HUDEP-2 (cell line): Measurements from ENCODE around the gene DGKB.

Experiments used
- DNase-seq, 76 experiments: peaks; one replicate each; lab custom pipeline; 2025; ENCODE audit not compliant: unreplicated experiment in 76 of 76; lab: John Stamatoyannopoulos, UW

Gene DGKB

DNA sequence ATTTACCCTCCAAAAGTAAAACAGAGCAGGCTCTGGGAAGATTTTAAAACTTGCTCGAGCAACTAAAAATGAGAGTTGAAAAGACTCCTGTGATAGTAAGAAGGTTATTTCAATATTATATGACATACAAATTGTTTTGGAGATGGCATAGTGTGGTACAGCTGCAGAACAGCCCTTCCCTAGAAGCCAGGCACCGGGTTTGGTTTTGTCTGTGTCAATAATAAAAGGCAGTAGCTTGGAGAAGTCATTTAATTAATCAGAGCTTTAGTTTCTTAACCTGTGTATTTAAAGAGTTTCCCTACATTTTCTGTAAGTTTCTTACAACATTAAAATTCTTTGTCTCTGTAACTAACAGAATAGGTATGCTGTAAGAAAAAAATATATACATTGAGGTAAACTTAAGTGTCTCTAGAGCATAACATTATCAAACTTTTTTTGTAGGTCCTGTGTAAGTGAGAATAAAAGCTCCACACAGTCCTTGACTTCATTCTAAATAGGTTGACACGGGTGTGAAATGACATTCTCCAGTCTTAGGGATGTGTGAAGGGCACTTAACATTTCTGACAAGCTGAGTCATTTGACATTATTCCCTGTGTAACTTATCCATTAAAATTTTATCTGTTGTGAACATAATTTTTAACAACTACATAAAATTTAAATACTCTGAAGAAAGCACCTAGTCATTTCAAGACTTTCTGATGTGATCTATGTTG lies 488.1 kb downstream of the DGKB start:
- no peak for DNase-seq

DNA sequence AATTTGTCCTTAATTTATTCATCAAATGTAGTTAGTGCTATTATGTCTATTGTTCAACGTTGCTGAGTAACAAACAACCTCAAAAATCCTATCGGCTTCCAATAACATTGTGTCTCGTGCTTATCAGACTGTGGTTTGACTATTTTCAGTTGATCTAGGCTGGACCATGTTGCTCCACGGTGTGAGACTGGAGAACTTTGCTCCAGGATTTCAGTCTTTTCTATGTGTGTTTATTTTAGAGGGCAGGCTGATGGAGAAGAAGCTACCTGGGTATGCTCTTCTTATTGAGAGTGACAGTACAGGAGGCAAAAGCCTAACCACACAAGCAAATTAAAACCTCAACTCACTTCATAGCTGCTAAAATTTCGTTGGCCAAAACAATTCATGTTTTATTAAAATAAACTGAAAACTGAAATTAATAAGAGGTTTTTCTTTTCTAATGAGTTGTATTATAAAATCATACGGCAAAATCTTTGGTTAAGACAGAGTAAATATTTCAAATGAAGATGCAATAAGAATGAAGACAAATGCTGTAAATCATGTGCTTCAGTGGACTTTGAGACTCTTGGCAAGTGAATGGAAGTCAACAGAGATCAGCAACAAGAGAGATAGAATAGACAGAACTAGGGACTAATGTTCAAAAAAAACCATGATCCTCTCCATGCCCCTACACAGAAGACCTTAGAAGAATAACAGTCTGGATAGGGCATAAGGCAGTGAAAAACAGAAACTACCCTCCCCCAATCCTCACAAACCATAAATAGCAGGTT lies 495.1 kb downstream of the DGKB start:
- DNase-seq = no peak

DNA sequence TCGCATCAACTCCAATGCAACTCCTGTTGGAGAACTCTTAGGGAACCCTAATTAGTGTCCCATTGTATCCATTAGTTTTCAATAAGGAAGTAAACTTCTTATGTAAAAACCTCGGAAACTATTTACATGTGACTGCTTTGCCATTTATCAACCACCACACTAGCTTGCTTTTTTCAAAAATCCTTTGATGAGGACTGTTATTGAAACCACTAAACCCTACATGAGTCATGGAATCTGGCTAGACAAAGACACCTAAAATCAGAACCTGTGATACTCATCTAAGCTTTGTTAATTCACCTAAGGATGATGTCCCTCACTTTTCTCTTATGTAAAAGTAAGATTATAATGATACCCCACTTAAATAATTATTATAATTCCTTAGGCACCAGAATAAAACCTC lies 499.0 kb downstream of the DGKB start:
- DNase-seq = no peak

DNA sequence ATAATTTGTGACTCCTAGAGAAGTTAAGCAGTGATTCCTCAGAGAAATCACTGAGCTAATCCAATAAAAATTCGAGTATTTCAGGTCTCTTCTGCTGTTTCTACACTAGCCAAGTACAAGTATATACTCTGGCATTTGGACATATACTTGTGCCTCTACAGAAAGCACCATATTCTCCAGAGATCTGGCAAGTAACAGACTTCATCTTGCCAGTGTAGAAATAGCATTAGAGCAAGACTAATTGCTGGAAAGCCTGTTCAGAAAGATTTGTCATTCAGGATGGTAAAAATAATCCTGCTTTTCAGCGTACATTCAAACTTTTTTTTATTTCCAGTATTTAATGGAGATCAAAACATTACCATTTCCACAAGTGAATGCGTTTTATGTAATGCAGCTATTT lies 502.3 kb downstream of the DGKB start:
- no peak for DNase-seq

DNA sequence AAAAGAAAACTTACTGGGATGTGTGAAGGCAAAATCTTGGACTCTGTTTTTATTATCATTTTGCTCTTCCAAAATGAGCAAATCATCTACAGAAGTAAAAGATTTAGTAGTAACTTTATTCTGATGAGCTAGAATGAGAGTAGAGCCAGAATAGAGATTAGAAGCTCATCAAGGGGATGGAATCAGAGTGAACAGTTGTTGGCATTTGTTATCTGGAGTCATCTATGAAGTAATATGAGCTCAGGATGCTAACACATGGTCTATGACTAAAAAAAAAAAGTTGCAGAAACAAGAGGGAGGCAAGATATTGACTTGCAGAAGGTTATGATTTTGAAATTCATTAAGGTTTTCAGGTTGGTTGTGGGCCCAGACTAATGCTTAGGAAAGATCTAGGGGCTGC lies 504.0 kb downstream of the DGKB start:
- no peak for DNase-seq

DNA sequence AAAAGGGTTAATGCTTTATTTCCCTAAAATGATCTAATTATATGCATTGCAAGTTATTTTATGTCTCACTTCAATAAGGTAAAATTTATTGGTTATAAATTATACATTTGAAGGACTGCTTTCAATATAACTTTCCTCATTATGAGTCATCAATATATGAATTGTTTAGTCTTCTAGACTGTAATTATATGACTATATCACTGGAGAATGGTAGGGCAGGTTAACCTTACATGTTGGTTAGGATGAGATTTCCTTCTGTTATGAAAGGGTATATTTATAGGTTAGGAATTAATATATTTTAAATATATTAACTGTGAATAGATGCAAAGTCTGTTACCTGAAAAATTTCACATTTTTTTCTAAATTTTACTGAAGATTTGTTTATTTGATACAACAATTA lies 506.7 kb downstream of the DGKB start:
- DNase-seq = no peak

DNA sequence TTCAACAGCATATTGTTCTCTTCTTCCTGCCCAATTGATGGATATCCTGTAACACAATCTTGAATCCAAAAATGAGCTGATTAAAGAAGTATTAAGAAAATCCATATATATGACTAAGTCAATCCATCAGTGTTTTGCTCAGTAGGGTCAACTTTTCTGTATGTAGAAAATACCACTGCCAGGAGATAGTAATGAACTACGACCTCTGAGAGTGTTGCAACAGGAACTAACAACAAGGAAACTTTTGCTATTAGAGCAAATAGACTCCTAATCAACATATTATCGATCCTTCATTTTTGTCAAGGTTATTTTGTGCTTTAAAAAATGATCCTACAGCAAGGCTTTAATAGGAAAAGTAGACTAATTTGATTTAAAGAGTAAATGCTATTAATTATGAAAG lies 507.8 kb downstream of the DGKB start:
- DNase-seq = no peak

DNA sequence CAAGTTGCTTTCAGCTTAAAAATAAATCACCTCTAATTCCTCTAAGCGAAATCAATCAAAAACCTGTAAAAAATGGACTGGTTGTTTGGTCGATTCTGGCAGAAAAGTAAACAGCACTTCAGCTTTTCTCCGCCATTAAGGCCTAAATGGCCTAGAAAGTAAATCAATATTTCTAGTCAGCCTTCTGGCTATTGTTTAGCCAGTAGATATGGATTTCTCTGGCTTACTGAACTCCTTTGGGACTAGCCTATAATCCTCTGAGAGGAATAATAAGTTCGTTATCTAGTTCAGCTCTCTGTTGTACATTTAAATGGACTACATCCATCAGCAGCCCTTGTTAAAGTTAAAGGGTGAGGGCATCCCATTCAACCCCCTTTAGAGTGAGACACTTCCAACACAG lies 513.0 kb downstream of the DGKB start:
- no peak for DNase-seq

DNA sequence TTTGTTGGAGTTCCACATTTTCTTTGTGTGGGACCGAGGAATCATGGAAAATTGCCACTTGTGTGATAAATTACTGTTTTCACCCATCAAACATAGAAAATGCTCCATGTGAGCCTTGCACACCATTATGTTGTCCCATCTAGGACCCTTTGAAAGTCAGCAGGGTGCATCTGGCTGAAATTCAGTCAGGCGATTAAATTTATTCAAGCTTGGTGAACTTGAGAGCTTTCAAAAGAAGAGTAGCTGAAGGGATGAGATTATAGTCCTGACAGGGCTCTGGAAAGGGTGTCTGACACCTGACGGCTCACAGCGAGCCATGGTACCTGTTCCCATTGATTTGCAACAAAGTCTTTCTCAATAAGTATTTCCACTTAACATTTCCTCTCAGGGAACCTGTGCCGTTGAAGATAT lies 513.4 kb downstream of the DGKB start:
- no peak for DNase-seq

DNA sequence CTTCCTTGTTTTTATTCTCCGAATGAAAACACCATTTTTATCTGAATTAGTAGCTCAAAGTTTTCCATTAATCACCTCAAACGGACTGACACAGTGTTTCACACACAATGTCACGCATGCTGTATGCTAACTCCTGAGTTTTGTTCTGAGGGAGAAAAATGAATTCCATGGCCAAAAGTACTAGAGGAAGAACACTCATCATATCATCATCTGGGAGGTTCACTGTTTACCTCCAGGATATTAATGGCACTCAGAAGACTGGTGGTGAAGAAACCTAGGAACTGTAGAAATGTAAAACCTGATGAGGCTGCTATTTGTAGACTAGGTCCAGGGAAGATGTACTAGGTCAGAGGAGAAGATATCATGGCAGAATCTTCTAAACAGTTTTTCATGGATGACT lies 517.5 kb downstream of the DGKB start:
- no peak for DNase-seq

DNA sequence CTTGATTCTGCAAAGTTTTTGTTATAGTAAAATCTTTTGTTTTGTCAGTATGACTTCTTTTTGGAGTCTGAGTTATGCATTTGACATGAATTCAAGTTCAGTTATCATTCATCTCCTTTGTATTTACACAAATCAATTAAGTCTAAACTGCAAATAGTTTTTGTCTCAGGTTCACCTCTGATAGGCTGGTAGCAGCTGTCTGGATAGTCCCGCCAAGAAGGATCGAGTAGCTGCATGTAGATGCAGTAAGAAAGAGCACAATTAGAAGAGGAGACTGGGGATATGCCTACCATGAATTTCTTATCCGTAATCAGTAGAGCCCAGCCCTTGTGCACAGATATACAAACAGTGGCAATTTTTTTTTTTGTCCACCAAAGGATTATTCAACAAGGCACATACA lies 520.6 kb downstream of the DGKB start:
- DNase-seq = no peak

DNA sequence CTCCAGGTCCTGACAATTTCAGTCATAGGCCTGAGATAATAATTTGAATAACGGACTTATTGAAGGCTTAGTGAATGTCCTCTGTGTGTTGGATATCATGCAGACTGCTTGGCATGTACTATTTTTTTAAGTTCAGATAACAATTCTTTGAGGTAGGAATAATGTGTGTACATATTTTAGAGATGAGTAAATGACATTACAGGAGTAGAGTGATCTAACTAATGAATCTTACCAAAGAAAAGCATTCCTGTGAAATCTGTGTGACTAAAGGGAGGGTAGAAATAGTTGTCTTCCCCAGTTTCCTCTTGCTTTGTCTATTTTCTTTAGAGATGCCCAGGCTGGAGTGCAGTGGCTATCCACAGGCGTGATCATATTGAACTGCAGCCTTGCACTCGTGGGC lies 521.2 kb downstream of the DGKB start:
- no peak for DNase-seq

DNA sequence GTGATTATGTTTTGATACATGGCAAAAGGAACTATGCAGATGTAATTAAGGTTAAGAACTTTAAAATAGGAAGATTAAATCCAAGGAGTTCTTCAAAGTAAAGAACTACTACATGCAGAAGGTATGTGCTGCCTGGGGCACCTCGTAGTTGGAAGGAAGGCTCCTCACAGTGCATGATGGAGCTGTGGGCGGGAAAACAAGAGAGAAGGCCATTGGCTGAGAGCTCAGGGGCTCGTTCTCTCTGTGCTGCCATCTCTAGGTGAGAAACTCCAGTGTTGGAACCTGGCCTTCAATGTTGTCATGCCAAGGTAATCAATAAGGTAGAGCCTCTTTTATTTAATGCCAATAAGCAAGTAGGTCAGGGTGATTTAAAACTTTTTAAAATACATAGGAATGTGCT lies 521.7 kb downstream of the DGKB start:
- no peak for DNase-seq

DNA sequence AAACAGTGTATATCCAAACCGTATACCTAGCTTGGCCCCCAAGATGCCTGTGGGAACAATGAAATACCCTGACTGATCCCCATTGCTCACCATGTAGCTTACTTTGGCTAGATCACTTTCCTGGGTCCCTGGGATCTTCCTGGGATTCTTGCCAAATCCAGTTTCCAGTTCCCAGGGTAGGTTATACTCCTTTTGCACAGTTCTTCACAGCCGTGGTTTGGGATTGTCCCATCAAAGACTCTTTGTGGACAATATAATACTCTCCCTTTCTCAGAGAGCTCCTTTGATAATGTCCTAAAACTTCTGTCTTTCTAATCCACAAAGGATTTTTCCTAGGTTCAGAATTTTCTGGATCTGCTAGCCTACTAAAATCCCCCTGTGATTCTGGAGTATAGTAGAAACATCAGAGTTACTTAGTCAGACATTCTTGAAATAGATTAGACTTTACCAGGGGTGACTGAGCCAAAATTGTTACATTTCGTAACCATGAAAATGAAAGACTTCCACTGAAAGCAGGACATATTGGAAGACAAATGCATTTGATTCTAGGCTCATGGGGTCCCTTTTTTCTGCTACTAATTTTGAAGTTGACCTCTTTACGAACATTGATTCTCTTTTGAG lies 524.8 kb downstream of the DGKB start:
- DNase-seq = no peak

DNA sequence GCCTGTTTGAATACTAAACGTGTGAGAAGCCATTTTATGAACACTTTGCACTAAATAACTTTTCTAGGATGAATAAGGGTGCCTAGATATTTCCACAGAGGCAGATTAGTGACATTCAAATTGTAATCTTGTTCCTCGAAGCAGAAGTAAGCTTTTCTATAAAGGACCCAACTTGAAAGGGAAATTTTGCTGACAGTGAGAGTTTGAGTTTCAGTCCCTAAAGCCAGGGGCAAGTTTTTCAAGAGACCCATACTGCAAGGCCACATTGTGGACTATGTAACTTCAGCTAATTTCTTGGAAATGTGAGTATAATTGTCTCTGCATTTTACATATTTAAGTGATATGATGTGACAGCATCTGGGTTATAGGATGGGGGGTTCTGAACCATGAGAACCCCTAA lies 525.8 kb downstream of the DGKB start:
- DNase-seq = no peak

DNA sequence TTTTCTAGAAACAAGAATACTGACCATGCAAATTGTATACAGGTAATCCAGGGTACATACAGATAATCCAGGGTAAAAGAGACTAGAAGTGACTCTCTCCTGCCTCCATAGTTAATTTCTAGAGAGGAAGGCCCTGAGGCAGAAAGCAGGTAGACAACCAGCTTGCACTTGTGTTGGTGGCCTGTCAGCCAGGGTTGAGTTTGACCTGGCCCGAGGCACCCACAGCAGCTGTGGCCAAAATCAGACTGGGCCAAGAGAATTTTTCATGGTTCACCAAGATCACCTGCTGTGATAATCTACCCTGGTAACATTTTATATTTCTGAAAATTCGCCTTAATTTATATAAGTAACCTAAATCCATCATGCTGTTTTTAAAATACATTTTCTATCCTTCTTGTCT lies 526.6 kb downstream of the DGKB start:
- DNase-seq = no peak

DNA sequence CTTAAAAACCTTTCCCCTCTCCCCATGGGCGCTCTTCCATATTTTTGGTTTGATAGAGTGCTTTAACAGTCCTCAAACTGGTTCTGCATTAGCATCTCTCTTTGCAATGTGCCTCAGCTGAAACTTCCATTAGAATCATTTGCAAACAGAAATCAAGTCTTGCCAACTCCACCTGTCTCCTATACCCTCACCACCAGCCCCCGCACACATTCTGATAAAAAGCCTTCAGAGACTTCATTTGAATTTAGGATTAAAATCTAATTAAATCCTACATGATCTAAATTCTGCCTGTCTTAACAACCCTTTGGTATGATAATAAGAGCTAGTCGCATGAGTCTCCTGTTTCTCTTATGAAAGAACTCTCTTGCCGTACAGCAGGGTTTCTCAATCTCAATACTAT lies 528.2 kb downstream of the DGKB start:
- no peak for DNase-seq

DNA sequence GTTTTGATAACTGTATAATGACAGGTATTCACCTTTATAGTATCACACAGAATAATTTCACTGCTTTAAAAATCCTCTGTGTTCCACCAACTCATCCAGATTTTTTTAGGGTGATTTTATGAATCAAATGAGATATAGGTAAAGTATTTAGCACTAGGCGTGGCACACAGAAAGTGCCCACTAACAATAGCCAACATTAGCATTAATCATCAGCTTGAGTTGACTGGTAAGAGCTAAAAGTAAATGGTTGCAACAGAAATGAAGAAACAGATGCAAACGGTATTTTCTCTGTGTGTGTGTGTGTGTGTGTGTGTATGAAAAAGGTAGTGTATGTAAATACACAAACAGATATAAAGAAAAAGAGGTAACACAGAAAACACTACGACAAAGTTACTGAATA lies 534.3 kb downstream of the DGKB start:
- no peak for DNase-seq

DNA sequence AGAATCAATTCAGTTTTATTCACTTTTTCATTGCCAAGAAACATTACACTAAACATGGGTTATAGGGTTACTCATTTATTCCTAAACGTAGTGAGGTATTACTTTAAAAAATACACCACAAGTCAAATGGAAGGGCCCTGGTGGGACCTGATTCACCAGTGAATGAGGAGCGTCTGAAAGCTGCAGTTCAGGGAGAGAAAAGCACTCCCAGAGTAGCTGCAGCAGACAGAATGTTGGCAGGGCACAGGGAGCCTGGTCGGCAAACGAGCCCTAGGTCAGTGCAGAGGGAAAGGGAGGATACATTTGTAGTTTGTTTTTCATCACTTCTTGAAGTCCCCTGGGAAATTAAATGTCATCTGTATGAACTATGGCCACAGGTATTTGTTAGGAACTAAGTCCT lies 551.4 kb downstream of the DGKB start:
- DNase-seq = no peak

DNA sequence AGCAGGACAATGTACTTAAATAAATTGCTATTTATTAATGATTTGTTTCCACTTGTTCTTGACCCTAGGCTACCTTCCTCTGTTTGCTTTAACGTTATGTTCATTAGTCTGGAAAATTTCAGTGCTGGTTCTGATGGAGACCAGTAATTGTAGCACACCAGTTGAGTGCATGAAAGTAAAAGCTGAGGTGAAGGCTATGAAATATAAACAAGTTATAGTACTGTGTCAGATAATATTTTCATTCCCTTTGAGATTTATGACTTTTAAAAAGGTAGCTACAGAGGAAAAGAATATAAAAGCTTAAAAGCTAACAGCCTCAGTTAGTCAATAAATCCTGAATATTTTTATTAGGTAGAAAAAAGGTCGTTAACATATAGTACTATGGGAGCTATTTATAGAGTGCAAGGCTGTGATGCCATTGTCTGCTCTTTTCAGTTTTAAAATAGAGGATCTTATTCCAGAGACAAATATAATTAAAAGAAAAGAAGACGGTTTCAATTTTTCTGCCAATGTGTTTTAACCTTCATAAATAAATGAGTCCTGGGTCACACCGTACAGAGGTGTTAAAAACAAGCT lies 561.3 kb downstream of the DGKB start:
- DNase-seq = no peak

DNA sequence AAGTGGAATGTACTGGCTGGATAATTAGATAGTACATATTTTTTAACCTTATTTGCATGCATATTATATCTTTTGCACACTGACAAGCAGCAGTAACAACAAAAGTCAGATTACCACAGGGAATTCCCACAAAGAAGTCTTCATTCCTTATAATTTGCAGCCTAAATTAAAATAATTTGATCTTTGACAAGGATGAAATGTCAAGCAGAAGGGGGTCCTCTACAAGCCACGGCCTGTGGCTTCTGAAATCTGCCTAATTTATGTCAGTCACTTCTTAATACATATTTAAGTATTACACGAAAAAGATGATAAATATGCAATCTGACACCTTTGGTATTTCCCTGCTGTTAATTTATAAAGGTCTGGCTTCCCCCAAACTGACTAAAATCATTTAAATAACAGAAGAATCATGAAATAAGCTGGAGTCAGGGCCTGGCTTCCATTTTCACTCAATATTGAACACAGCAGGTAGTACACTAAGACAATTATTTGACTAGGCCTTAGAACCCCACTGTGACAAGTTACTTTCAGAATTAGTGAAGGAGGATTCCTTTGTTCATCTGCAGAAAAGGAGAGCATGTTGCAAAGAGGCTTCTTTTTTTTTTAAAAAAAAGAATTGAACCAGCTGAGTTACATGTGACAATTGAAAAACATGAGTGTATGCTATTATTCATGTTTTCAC lies 562.0 kb downstream of the DGKB start:
- no peak for DNase-seq
